Neuronal stem cell (in vitro differentiated cells): Measurements from ENCODE around the gene CACNA2D2.

Source experiments
- DNase-seq: peaks from one replicate; pipeline ENCODE4 v3.0.0-alpha.2; 2013; ENCODE audit warnings: low spot score
- H2AFZ ChIP-seq: one replicate; pipeline ENCODE4 v1.6.1; 2013; ENCODE audit warnings: mild to moderate bottlenecking, low read length, inconsistent platforms
- H2AK5ac ChIP-seq: 2 replicates; pipeline ENCODE4 v1.6.1; 2013; ENCODE audit warnings: low read depth, mild to moderate bottlenecking, inconsistent platforms, low read length, moderate library complexity, mixed read lengths
- H2BK120ac ChIP-seq: 2 replicates; pipeline ENCODE4 v1.6.1; 2013; ENCODE audit warnings: low read depth, mild to moderate bottlenecking, inconsistent platforms, low read length, moderate library complexity, mixed read lengths
- H2BK12ac ChIP-seq: one replicate; pipeline ENCODE4 v1.6.1; 2013; ENCODE audit warnings: low read length, inconsistent platforms
- H2BK15ac ChIP-seq: 2 replicates; pipeline ENCODE4 v1.6.1; 2013; ENCODE audit warnings: mild to moderate bottlenecking, low read length, inconsistent platforms, mixed read lengths
- H2BK5ac ChIP-seq: one replicate; pipeline ENCODE4 v1.6.1; 2013; ENCODE audit warnings: inconsistent platforms, mild to moderate bottlenecking, low read length, moderate library complexity
- H3K14ac ChIP-seq: one replicate; pipeline ENCODE4 v1.6.1; 2013; ENCODE audit warnings: low read length, inconsistent platforms
- H3K18ac ChIP-seq: 2 replicates; pipeline ENCODE4 v1.6.1; 2013; ENCODE audit warnings: low read length, inconsistent platforms
- H3K23ac ChIP-seq: 2 replicates; pipeline ENCODE4 v1.6.1; 2013; ENCODE audit warnings: low read depth, mild to moderate bottlenecking, mixed read lengths, low read length, inconsistent platforms; ENCODE audit not compliant: poor library complexity
- H3K27ac ChIP-seq: replicated peaks from 3 replicates; pipeline ENCODE4 v1.5.1; 2013; ENCODE audit warnings: low read length, inconsistent platforms
- H3K27me3 ChIP-seq, 3 experiments: 2 replicates each; pipeline ENCODE4 v1.6.1; 2013; ENCODE audit warnings: low read length in 3 of 3, mild to moderate bottlenecking in 2 of 3, inconsistent platforms in 1 of 3, low read depth in 1 of 3, mixed read lengths in 1 of 3, moderate library complexity in 1 of 3; ENCODE audit not compliant: control insufficient read depth in 3 of 3, insufficient read depth in 3 of 3
- H3K36me3 ChIP-seq, 2 donors: replicated peaks in 1 of 2; 2 replicates each; pipeline ENCODE4 v1.6.1; 2013; ENCODE audit warnings: low read length in 2 of 2; ENCODE audit not compliant: control insufficient read depth in 2 of 2, insufficient read depth in 2 of 2
- H3K4ac ChIP-seq: 2 replicates; pipeline ENCODE4 v1.6.1; 2013; ENCODE audit warnings: inconsistent platforms, mild to moderate bottlenecking, low read length, moderate library complexity
- H3K4me1 ChIP-seq, 2 donors: 1 replicate in 1 of 2; 2 replicates in 1 of 2; pipeline ENCODE4 v1.6.1; 2013; ENCODE audit warnings: low read length in 2 of 2, low read depth in 1 of 2; ENCODE audit not compliant: control insufficient read depth in 2 of 2, insufficient read depth in 1 of 2
- H3K4me2 ChIP-seq: one replicate; pipeline ENCODE4 v1.6.1; 2013; ENCODE audit warnings: mild to moderate bottlenecking, low read length, inconsistent platforms; ENCODE audit not compliant: insufficient read depth, poor library complexity, severe bottlenecking
- H3K4me3 ChIP-seq, 2 donors: 2 replicates each; pipeline ENCODE4 v1.5.1; 2013; ENCODE audit warnings: low read length in 2 of 2, mild to moderate bottlenecking in 2 of 2, inconsistent platforms in 1 of 2, moderate library complexity in 1 of 2
- H3K79me1 ChIP-seq: one replicate; pipeline ENCODE4 v1.6.1; 2013; ENCODE audit warnings: low read depth, mild to moderate bottlenecking, inconsistent platforms, low read length, moderate library complexity
- H3K9ac ChIP-seq: one replicate; pipeline ENCODE4 v1.6.1; 2013; ENCODE audit warnings: mild to moderate bottlenecking, low read depth, low read length, inconsistent platforms; ENCODE audit not compliant: poor library complexity
- H3K9me3 ChIP-seq, 2 donors: replicated peaks in 1 of 2; 2 replicates each; pipeline versions ENCODE3 to v1.6.1; 2013; ENCODE audit warnings: low read length in 2 of 2, mild to moderate bottlenecking in 2 of 2, inconsistent platforms in 1 of 2, low read depth in 1 of 2, mixed read lengths in 1 of 2, moderate library complexity in 1 of 2; ENCODE audit not compliant: control insufficient read depth in 2 of 2, insufficient read depth in 1 of 2
- H4K8ac ChIP-seq: one replicate; pipeline ENCODE4 v1.6.1; 2013; ENCODE audit warnings: low read depth, mild to moderate bottlenecking, inconsistent platforms, low read length, moderate library complexity
- H4K91ac ChIP-seq: one replicate; pipeline ENCODE4 v1.6.1; 2013; ENCODE audit warnings: low read length, low read depth, mild to moderate bottlenecking, inconsistent platforms; ENCODE audit not compliant: poor library complexity
- WGBS, 2 donors: extraction: QIAGEN DNeasy Blood & Tissue Kit; methylation state at CpG; one replicate each; pipeline ENCODE4 v1.1.7; 2013; ENCODE audit warnings: missing lambda C conversion rate in 2 of 2, mixed read lengths in 1 of 2; ENCODE audit not compliant: insufficient read length in 2 of 2, insufficient replicate concordance in 1 of 2; ENCODE audit errors: extremely low coverage in 2 of 2; 5-methylcytosine and 5-hydroxymethylcytosine counted together

The CACNA2D2 gene

DNA sequence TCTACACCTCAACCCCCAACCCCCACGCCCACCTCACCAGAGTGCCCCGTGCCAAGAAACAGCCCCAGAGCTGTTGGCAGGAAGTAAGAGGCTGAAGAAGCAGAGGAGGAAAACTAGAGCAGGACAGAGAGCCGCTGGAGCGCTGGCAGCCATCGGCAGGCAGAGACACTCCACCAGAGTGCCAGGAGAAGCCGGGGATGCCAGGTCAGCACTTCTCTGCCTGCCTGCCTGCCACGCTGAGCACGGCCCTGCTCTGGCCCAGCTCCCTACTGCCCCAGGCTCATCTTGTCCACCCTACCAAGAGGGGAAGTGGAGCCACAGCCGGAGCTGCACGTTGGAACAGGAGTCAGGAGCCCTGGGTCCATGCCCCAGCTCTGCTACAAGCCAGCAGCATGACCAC is 29.7 kb downstream of the CACNA2D2 start:
- peak overlapping the region; percentile 52 for H3K9ac ChIP-seq

DNA sequence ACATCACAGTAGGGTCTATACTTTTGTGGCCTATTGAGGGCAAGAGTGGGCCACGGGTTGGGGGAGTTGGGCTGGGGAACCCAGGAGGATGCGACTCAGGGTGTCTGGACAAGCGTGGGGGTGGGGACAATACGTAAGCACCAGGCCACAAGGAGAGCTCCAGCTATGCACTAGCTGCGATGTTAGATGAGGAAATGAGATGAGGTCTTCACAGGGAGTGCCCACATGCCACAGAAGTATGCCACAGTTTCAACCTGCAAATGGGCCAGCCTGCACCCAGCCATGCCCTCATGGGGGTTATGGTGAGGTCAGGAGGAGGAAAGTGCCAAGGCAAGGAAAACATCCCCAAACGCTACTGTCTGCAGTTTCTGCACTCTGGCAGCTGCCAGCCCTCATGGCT is 30.5 kb downstream of the CACNA2D2 start:
- H2BK12ac ChIP-seq = no peak overlapping the region
- no CpG with 5 or more reads among the region's 6 CpGs for WGBS, 2 donors
- H3K4me2 ChIP-seq = no peak overlapping the region
- no peak overlapping the region for H3K18ac ChIP-seq
- H2BK15ac ChIP-seq = no peak overlapping the region
- peaks cover 1 to 3% of the 10 kb centered on the region in 2 donors for H3K4me1 ChIP-seq
- no peak overlapping the region for H3K14ac ChIP-seq
- H3K23ac ChIP-seq = peak overlapping the region; percentile 69
- DNase-seq = no peak
- peaks cover 2% of the 10 kb centered on the region for H3K79me1 ChIP-seq
- H3K27me3 ChIP-seq = peaks cover 0 to 26% (median 0%) of the 10 kb centered on the region in 3 experiments
- no peak overlapping the region for H4K91ac ChIP-seq
- H2AK5ac ChIP-seq = no peak overlapping the region
- H3K27ac ChIP-seq = no peak overlapping the region
- peak overlapping the region; percentile 15 for H3K9ac ChIP-seq
- H3K36me3 ChIP-seq = no peaks in the 10 kb centered on the region
- no peaks in the 10 kb centered on the region for H3K9me3 ChIP-seq
- no peak overlapping the region for H4K8ac ChIP-seq
- H3K4ac ChIP-seq = no peak overlapping the region
- no peak overlapping the region for H3K4me3 ChIP-seq
- no peak overlapping the region for H2AFZ ChIP-seq
- H2BK120ac ChIP-seq = no peak overlapping the region
- no peak overlapping the region for H2BK5ac ChIP-seq

More for the DNA sequence above, 29.7 kb downstream of the CACNA2D2 start:
- Histone ChIP-seq H3K23ac (no peak overlapping the region), H2BK5ac (no peak overlapping the region), H4K91ac (no peak overlapping the region), H3K14ac (no peak overlapping the region), H2BK120ac (no peak overlapping the region), H3K4ac (no peak overlapping the region), H2BK12ac (no peak overlapping the region), H3K9me3 (no peaks in the 10 kb centered on the region), H2AK5ac (no peak overlapping the region), H3K79me1 (peaks cover 2% of the 10 kb centered on the region), H3K27ac (no peak overlapping the region), H2BK15ac (no peak overlapping the region), H3K4me1 (peaks cover 3% of the 10 kb centered on the region in 2 donors), H2AFZ (no peak overlapping the region), H3K18ac (peak overlapping the region; percentile 50), H3K27me3 (peaks cover 0 to 26% (median 0%) of the 10 kb centered on the region in 3 experiments), H3K36me3 (no peaks in the 10 kb centered on the region), H3K4me2 (no peak overlapping the region), H4K8ac (peak overlapping the region; percentile 24), H3K4me3 (no peak overlapping the region)
- no CpG with 5 or more reads among the region's 10 CpGs for WGBS, 2 donors
- no peak for DNase-seq

DNA sequence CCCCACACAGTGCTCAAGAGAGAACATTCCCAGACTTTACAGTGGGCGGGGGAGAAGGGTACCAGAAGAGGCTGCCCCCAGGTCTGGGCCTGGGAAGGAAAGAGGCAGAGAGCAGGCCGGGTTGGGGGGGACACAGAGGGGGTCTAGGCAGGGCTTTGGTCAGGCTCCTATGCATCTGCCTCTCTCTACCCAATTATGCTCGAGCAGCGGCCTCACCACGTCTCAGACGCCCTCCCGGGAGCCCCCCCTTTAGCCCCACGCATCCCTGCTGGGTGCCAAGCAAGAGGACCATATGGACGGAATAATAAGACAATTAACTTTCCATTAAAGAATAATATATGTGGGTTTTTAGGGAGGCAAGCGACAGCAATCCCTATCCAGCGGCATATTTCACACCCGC is 32.8 kb downstream of the CACNA2D2 start:
- H3K4me2 ChIP-seq = no peak overlapping the region
- no peak overlapping the region for H2AFZ ChIP-seq
- no peak overlapping the region for H3K18ac ChIP-seq
- no peak for DNase-seq
- H2BK120ac ChIP-seq = no peak overlapping the region
- no peak overlapping the region for H3K27ac ChIP-seq
- H3K36me3 ChIP-seq = no peaks in the 10 kb centered on the region
- H2BK5ac ChIP-seq = no peak overlapping the region
- no peaks in the 10 kb centered on the region for H3K79me1 ChIP-seq
- H2BK15ac ChIP-seq = no peak overlapping the region
- no peak overlapping the region for H3K14ac ChIP-seq
- H2AK5ac ChIP-seq = peak overlapping the region; percentile 42
- WGBS, 2 donors = no CpG with 5 or more reads among the region's 12 CpGs
- no peak overlapping the region for H3K23ac ChIP-seq
- H3K4me1 ChIP-seq = peaks cover 0 to 4% of the 10 kb centered on the region in 2 donors
- no peak overlapping the region for H4K8ac ChIP-seq
- no peak overlapping the region for H2BK12ac ChIP-seq
- H3K27me3 ChIP-seq = peaks cover 0 to 25% (median 0%) of the 10 kb centered on the region in 3 experiments
- no peak overlapping the region for H3K4me3 ChIP-seq
- no peak overlapping the region for H4K91ac ChIP-seq
- no peaks in the 10 kb centered on the region for H3K9me3 ChIP-seq
- H3K9ac ChIP-seq = no peak overlapping the region
- no peak overlapping the region for H3K4ac ChIP-seq

DNA sequence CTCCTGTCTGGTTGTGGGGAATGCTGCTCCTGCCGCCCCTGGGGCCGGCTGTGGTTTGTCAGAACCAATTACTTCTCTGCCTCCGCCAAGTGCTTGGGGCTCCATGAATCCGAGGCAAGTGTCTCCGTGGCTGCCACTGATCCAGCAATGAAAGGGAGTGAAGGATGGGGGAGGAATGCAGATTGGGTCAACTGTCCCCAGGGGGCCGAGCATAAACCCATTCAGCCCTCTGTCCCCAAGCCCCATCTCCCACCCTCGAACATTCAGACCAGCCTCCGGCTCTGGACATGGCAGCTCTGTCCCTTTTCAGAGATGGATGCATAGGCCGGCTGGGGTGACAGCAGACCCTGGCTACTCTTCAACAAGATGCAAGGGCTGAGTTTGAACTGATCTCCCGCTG is 35.5 kb downstream of the CACNA2D2 start:
- no peak overlapping the region for H3K4ac ChIP-seq
- H2BK5ac ChIP-seq = no peak overlapping the region
- peaks cover 0 to 42% (median 2%) of the 10 kb centered on the region in 3 experiments for H3K27me3 ChIP-seq
- H3K4me1 ChIP-seq = peaks cover 0 to 5% of the 10 kb centered on the region in 2 donors
- H3K36me3 ChIP-seq = peaks cover 0 to 1% of the 10 kb centered on the region in 2 donors
- H2AK5ac ChIP-seq = no peak overlapping the region
- H3K18ac ChIP-seq = no peak overlapping the region
- no peak overlapping the region for H3K4me2 ChIP-seq
- no peak overlapping the region for H2AFZ ChIP-seq
- no peak overlapping the region for H2BK12ac ChIP-seq
- WGBS, 2 donors = no CpG with 5 or more reads among the region's 10 CpGs
- no peak overlapping the region for H2BK15ac ChIP-seq
- H3K14ac ChIP-seq = no peak overlapping the region
- no peaks in the 10 kb centered on the region for H3K9me3 ChIP-seq
- H4K91ac ChIP-seq = no peak overlapping the region
- DNase-seq = no peak
- H3K4me3 ChIP-seq = no peak overlapping the region
- H4K8ac ChIP-seq = no peak overlapping the region
- no peak overlapping the region for H2BK120ac ChIP-seq
- H3K23ac ChIP-seq = no peak overlapping the region
- H3K79me1 ChIP-seq = no peaks in the 10 kb centered on the region
- H3K27ac ChIP-seq = no peak overlapping the region
- H3K9ac ChIP-seq = no peak overlapping the region
